IPS-NIHi7 (cell line): Measurements from ENCODE around the gene GRIN3A.
"Not testable (repeated sequence)": the region's sequence is repeated elsewhere in the genome, so short reads cannot be mapped to it uniquely, and the experiment has no call there.

Experiments used
- DNase-seq: peaks from one replicate; pipeline ENCODE4 v3.0.0; 2012; ENCODE audit warnings: mixed read lengths; ENCODE audit errors: extremely low spot score

Gene GRIN3A

GRCh38 chr9:101579711-101580545, 158.5 kb downstream of the GRIN3A start:
- DNase-seq = no peak

DNA sequence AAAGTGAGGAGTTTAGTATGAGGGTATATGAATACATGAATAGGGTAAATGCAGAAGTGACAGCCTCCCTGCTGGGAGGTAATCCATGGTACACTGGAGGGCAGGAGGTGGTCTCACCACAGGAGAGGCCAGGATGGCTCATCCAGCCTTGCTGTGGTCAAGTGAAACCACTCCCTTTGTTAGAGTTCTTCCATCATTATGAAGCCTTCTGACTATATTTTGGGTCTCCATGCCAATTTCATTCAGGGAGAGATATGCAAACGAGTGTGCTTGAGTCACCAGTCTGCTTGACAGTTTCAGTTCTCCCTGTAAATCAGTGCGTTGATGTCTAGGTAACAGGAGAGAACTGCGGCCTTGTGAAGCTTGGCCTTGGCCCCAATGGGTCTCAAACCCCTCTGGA, 160.1 kb downstream of the GRIN3A start:
- DNase-seq = no peak

DNA sequence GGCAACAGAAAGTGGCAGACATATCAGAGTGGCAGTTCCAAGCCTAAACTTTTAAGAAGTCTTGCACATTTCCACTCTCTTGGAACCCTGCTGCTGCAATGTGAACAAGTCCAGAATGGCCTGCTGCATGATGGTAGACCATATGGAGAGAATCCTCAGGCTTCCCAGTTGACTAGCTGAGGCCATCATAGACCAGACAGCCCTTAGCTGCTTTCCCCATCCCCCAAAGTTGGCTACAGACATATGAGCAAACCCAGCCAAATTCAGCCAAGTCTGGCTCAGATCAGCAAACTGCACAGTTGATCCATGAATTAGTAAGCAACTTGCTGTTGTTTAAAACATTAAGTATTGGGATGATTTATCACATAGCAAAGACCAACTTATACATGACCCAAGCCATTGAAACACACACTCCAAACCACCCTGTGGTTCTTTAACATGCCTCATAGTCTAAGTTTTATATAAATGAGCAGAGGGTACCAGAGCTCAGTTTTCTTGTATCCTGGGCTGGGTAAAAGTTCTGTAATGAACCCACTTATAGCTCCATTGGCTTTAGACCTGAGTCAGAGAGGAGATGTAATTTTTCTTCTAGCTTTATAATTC, 163.6 kb downstream of the GRIN3A start:
- no peak for DNase-seq

DNA sequence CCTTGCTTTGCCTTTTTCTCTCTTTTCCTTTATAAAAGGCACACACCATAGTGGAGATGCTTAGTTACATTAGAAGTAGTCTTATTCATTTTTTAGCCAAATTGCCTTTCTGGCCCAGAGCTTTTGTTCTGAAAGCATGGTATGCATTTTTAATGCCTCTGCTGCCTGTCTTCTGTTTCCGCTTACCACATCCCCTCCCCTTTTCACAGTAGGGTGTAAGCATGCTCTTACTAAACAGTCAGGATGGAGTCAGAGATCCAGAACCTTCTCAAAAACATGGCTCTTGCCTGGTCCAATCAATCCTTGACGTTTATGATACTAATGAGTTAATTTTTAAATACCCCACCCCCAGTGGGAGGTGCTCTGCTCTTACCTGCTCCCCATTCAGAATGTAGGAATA, 166.1 kb downstream of the GRIN3A start:
- no peak for DNase-seq

- no peak for DNase-seq
Measured at GRCh38 chr9:101571114-101571513, 167.3 kb downstream of the GRIN3A start.

DNA sequence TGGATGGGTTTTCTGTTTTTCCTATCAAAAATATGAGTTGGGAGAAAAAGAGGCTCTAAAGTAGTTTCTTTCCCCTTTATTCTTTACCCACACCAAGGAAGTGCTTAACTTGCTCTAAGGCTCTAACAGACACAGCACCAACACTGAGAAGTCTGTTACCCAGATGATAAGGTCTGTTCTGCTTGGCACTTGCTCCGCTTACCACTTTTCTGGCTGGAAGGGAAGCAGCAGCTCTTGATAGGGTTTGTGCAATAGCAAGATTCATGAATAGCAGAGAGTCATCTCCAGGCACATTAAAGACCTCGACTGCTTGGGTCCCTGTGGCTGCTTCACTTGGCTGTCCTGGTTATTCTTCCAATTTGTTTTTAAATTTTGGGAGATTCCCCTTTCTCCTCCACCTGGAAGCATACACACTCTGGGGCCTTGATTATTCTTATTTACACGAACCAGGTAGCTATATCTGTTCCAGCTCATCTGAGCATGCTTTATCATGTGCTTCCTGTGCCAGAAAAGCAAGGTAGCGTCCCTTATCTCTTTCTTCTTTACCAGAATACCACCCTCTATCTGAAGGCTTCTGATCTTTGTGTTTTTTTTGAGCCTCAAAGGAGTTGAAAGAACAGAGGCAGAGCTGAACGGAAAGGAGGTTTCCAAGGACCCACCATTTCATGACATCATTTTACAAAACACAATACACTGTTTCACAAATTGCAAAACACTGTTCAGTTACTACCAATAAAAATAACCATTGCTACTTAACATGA, 168.5 kb downstream of the GRIN3A start:
- DNase-seq = no peak

GRCh38 chr9:101567725-101568350, 170.6 kb downstream of the GRIN3A start:
- no peak for DNase-seq

DNA sequence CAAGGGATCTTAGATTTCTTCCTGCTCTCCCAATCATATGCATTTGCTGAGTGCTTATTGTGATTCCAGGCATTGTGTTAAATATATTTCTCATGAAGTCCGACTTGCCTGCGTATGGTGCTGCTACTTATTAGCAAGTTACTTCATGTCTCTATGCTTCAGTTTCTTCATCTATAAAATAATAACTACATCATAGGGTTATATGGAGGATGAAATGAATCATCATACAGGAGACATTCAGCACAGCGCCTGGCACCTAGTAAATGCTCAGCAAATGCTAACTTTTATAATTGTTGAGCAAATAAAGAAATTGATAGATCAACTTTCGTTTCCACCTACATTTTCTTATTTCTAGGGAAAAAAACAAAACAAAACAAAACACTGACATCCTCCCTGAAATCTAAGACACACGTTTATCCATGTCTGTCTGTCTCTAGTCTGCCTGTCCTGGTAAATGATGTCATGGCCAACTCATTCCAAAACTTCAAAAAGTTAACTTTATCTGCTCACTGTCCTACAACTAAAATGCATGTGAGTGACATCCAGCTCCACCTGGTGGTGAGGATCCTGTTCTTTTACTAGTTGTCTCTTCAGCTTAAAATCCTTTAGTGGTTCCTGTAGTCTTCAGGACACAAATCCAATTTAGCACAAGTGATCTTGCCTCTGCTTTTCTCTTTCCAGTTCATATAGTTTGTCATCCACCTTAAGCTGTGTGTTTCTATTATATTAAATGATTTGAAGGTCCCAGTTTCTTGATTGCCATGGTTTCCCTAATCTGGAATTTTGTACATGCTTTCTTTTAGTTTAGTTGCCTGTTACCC, 171.3 kb downstream of the GRIN3A start:
- DNase-seq = peak; percentile 37

GRCh38 chr9:101564252-101564651, 174.2 kb downstream of the GRIN3A start:
- no peak for DNase-seq

DNA sequence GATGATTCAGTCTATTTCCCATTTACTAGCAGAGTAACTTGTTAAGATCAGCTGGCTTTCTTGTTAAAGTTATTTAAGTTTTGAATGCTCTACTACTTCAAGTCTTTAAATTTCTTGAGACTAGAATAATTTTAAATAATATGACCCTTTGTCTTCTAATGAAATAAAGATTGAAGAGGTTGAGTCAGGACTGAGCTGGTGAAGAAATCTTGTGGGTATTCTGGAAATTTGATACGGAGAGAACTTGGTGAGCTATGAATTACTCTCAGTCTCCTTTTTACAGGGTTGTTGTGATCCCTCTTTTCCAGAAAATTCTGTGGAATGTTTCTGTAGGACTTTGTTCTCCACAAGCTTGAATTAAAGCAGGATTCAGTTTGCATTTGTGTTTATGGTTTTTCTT, 175.5 kb downstream of the GRIN3A start:
- no peak for DNase-seq

- no peak for DNase-seq
Measured at GRCh38 chr9:101561740-101562139, 176.7 kb downstream of the GRIN3A start.

- not testable (repeated sequence) for DNase-seq
Measured at GRCh38 chr9:101549472-101550098, 188.9 kb downstream of the GRIN3A start.

- DNase-seq = no peak
Measured at GRCh38 chr9:101543098-101543735, 195.2 kb downstream of the GRIN3A start.

DNA sequence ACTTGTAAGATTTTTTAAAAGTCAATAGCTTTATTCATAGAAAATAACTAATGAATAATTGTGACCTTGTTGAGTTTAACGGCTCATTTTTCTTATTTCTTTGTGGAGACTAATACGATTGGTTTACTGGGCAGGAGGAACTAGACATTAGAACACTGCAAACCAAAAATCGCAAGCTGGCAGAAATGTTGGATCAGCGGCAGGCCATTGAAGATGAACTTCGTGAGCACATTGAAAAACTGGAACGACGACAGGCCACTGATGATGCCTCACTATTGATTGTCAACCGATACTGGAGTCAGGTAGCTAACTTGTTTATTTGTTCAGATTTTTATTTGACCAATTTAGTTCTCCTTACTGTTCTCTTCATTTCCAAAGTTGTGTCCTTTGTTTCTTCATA, 198.4 kb downstream of the GRIN3A start:
- DNase-seq = no peak

GRCh38 chr9:101536938-101537337, 201.5 kb downstream of the GRIN3A start:
- DNase-seq = peak; percentile 46

- DNase-seq = no peak
Measured at GRCh38 chr9:101536351-101536750, 202.1 kb downstream of the GRIN3A start.

- DNase-seq = peak; percentile 96
Measured at GRCh38 chr9:101533334-101534204, 204.9 kb downstream of the GRIN3A start, which contains the start of gene RNF20. Gene RNF20 (plus strand): TSS chr9:101533853. CDS start chr9:101535424, 1,571 bp downstream.

- peak; percentile 74 for DNase-seq
Measured at GRCh38 chr9:101530076-101530711, 208.3 kb downstream of the GRIN3A start.

GRCh38 chr9:101528015-101528414, 210.4 kb downstream of the GRIN3A start:
- DNase-seq = no peak
